Ectodermal cell (in vitro differentiated cells): ENCODE measurements around the gene CENPM.

ENCODE experiments used
- H3K27ac ChIP-seq: 2 replicates; pipeline ENCODE4 v1.7.0; 2013; ENCODE audit warnings: mild to moderate bottlenecking, low read depth, low read length; ENCODE audit not compliant: insufficient read depth, poor library complexity, severe bottlenecking
- H3K27me3 ChIP-seq: 2 replicates; pipeline ENCODE4 v1.7.0; 2013; ENCODE audit warnings: mild to moderate bottlenecking, low read length; ENCODE audit not compliant: insufficient read depth, control insufficient read depth, poor library complexity, severe bottlenecking
- H3K36me3 ChIP-seq: one replicate; pipeline ENCODE4 v1.7.0; 2013; ENCODE audit warnings: low read length; ENCODE audit not compliant: control insufficient read depth, insufficient read depth
- H3K4me1 ChIP-seq: one replicate; pipeline ENCODE4 v1.7.0; 2013; ENCODE audit warnings: low read length; ENCODE audit not compliant: control insufficient read depth, insufficient read depth
- H3K4me3 ChIP-seq: 2 replicates; pipeline ENCODE4 v1.7.0; 2013; ENCODE audit warnings: low read depth, low read length, control low read depth; ENCODE audit not compliant: insufficient read depth
- H3K9me3 ChIP-seq: 2 replicates; pipeline ENCODE4 v1.7.0; 2013; ENCODE audit warnings: mild to moderate bottlenecking, low read length, moderate library complexity; ENCODE audit not compliant: control insufficient read depth
- WGBS, 2 experiments: methylation state at CpG; one replicate each; pipeline ENCODE4 v1.1.7; 2013; ENCODE audit warnings: missing lambda C conversion rate in 2 of 2; 5-methylcytosine and 5-hydroxymethylcytosine counted together

Gene CENPM

DNA sequence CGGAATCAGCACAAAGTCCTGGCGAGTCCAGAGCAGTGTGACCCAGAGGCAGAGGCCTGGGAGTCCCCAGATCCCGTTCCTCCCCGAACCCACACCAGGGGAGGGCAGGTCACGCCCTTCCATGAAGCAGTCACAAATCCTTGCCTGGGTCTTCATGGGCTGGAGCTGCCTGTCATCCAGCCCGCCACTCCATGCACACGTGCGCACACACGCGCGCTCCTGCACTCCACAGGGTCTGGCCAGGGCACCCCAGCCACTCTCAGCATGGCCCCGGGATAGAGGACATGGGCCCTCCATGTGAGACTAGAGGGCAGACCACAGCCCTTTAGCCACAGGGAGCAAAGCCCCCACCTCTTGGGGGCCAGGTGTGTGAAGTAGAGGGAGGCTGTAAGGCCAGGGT is 14.6 kb downstream of the CENPM start:
- no peaks in the 10 kb centered on the region for H3K36me3 ChIP-seq
- no peak overlapping the region for H3K27ac ChIP-seq
- H3K27me3 ChIP-seq, result peaks cover under 1% of the 10 kb centered on the region
- no peak overlapping the region for H3K4me3 ChIP-seq
- H3K9me3 ChIP-seq, result no peaks in the 10 kb centered on the region
- H3K4me1 ChIP-seq, result peaks cover 13% of the 10 kb centered on the region
- WGBS, 2 experiments, result 95 to 96% methylated on average over 12 of the region's 12 CpGs

DNA sequence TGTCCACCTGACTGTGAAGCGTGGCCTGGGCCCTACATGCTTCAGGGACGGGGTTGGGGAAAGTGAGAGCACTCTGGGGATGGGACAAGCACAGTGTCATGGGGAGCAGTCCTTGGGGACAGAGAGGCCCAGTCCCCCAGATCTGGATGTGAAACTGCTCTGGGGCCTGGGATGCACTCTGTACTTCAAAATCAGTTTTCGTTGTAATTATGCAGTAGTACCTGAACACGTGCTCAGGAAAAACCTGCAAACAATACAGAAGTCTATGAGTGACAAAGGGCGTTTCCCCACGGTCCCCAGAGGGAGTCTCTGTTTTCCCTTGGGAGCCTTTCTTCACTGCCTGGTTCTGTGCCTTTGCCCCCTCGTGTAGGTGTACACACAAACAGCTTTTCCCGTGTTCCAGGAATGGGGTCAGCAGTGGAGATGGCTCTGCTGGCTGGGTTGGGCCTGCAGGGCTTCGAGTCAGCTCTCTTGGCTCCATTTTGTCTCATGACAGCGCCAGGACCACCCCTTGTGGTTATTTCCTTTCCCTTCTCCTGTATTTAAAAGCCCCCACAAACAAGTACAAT is 15.2 kb downstream of the CENPM start:
- Histone ChIP-seq H3K27me3 (peaks cover 6% of the 10 kb centered on the region), H3K4me1 (peaks cover 13% of the 10 kb centered on the region), H3K4me3 (no peak overlapping the region), H3K9me3 (no peaks in the 10 kb centered on the region), H3K27ac (no peak overlapping the region), H3K36me3 (no peaks in the 10 kb centered on the region)
- 88 to 91% methylated on average over 10 of the region's 10 CpGs for WGBS, 2 experiments

DNA sequence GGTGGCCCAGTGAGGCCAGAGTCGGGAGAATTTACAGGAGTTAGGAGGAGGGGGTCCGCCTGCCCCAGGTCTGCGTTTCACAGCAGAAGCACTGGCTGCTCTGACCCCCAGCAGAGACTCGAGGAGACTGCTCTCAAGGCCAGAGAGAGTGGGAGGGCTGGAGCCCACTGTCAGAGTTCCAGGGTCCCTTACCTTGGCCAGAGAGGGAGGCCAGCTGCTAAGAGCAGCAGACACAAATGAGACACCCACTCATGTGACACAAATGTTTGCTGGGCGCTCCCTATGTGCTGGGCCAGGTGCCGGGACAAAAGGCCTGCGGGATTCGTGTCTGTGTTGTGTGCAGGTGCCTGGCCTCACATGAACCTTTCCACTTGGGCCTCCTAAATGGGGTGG is 17.5 kb downstream of the CENPM start:
- no peak overlapping the region for H3K27ac ChIP-seq
- peaks cover 21% of the 10 kb centered on the region for H3K4me1 ChIP-seq
- H3K9me3 ChIP-seq, result no peaks in the 10 kb centered on the region
- no peaks in the 10 kb centered on the region for H3K36me3 ChIP-seq
- H3K27me3 ChIP-seq, result peaks cover 30% of the 10 kb centered on the region
- 80% methylated on average over 8 of the region's 8 CpGs for WGBS, 2 experiments
- no peak overlapping the region for H3K4me3 ChIP-seq

DNA sequence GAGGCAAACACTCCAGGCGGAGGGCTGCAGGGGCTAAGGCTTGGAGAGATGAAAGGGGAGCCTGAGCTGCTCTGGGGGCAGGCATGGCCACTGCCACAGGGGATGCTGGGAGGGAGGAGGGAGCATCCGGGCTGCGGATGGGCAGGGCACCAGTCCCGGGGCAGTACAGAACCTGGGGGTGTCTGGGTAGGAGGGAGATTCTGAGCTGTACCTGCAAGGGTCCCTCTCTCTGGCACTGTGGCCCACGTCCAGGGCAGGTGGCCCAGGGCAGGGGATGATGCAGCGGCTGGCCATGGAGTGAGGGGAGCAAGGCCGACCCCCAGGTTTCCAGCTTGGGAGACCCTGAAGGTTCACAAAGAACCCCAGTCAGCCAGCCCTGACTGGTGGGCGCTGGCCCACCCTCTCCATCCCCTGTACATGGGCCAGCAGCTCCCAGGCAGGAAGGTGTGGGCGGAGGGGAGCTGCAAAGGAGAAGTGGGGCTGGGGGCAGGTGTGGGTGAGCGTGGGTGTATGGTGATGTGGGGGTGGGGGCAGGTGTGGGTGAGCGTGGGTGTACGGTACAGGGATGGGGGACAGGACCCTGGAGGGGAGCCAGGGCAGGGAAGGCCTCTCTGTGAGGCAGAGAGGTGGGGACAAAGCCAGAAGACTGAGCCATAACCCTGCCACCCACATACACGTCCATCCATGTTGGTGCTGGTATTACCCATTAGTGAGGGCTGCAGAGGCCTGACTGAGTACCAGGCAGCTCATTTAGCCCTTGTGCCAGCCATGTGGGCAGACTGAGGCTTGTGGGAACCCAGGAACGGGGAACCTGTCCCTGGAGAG is 18.1 kb downstream of the CENPM start:
- Histone ChIP-seq H3K9me3 (no peaks in the 10 kb centered on the region), H3K36me3 (no peaks in the 10 kb centered on the region), H3K27me3 (peaks cover 35% of the 10 kb centered on the region), H3K27ac (no peak overlapping the region), H3K4me1 (peaks cover 21% of the 10 kb centered on the region), H3K4me3 (no peak overlapping the region)
- 76 to 79% methylated on average over 14 of the region's 14 CpGs for WGBS, 2 experiments

DNA sequence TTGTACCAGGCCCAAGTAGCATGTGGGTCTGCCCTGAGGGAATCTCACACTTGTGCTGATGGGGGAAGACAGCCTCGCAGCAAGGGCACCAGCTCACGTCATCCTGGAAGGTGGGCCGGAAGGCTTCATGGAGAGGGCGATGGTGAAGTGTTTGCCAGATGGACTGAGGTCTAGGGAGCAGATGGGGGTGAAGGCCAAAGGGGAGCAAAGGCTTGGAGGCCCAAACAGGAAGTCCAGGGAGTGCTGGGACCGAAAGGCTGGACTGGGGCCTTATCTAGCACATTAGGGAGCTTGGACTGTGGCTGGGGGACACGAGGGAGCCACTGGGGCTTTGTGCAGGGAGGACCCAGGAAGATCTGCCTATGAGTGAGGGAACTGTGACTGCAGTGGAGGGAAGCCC is 19.1 kb downstream of the CENPM start:
- Histone ChIP-seq H3K27me3 (peaks cover 45% of the 10 kb centered on the region), H3K36me3 (no peaks in the 10 kb centered on the region), H3K27ac (no peak overlapping the region), H3K4me1 (peaks cover 21% of the 10 kb centered on the region), H3K9me3 (no peaks in the 10 kb centered on the region), H3K4me3 (no peak overlapping the region)
- 71 to 77% methylated on average over 6 of the region's 6 CpGs for WGBS, 2 experiments

DNA sequence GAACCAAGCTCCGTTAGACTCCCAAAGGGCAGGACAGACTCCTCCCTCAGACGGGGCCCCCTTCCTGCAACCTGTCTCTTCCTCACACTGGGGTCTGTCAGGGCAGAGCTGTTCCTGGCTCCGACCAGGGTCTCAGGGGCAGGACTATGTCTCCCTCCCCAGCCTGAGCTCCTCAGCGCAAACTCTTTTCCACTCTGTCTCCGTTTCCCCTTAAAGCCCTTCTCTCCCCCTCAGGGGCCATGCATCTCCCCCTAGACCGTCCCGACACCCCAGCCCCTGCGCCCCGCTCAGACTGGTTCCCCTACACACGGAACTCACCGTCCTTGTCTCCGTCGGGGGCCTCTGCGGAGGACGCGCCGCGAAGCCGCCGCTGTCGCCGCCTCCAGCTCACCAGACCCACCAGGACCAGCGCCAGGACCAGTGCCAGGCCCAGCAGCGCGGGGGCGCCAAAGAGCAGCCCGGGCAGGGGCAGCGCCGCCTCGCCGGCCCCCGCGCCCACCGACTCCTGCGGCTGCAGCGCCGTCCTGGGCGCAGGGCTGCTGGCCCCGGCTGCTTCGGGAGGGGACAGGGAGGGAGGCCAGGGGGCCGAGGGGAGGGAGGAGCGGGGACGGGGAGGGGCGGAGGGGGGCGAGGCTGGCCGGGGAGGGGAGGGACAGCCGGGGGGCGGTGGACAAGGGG is 21.0 kb downstream of the CENPM start:
- Histone ChIP-seq H3K9me3 (no peaks in the 10 kb centered on the region), H3K36me3 (no peaks in the 10 kb centered on the region), H3K4me1 (peaks cover 15% of the 10 kb centered on the region), H3K27me3 (peaks cover 56% of the 10 kb centered on the region), H3K4me3 (peak overlapping the region; percentile 6), H3K27ac (no peak overlapping the region)
- WGBS, 2 experiments, result 5 to 6% methylated on average over 44 to 48 of the region's 48 CpGs

DNA sequence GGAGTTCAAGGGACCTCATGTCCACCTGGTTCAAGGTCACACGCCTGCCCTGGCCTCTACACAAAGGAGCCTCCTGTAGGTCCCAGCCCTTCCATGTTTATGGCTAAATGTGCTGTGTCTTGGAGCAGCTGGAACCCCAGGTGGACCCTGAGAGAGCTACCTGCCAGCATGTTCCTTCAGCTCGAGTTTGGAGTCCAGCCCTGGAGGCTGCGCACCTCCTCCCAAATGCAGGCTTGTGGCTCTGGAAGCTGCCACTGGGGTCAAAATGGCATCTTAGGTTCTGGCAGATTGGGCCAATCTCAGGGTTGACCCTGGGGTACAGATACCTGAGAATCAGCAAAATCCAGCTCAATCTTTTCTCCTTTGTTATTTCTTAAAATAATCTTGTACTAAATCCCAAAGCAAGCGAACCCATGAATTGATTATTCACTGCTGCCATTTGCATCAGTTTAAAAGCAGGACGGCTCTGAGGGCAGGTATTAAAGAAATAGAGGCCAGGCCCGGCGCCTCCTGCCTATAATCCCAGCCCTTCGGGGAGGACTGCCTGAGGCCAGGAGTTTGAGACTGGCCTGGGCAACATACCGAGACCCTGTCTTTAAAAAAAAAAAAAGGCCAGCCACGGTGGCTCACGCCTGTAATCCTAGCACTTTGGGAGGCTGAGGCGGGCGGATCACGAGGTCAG is 23.2 kb downstream of the CENPM start:
- H3K27ac ChIP-seq, result no peak overlapping the region
- peaks cover 15% of the 10 kb centered on the region for H3K4me1 ChIP-seq
- no peak overlapping the region for H3K4me3 ChIP-seq
- H3K36me3 ChIP-seq, result no peaks in the 10 kb centered on the region
- WGBS, 2 experiments, result 88 to 89% methylated on average over 14 of the region's 14 CpGs
- H3K27me3 ChIP-seq, result peaks cover 78% of the 10 kb centered on the region
- no peaks in the 10 kb centered on the region for H3K9me3 ChIP-seq

DNA sequence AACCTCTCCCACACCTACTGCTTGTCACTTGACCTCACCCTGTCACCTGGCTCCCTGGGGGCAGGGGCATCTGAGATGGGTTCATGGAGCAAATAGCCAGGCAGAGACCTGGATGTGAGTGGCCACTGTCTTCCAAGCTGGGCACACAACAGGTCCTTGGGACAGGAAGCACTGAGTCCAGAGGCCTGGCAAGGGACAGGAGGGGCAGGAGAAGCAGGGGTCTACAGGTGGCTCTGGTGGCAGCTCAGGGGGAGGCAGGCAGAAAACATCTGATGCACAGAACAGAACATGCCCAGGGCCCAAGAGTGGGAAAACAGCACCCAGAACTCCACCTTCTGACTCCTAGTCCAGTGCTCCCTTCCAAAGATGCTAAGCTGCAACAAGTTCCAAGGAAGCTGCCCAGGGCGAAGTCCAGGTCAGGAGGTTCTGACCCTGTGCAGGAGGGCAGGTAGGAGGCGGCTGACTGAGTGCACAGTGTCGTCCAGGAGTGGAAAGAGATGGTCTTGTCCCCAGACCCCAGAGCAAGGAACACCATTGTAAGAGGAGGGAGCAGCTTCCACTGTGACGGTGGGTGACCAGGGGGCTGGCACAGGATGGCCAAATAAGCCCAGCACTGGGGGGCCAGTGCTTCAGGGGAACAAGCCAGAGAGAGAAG is 23.9 kb downstream of the CENPM start:
- 91 to 94% methylated on average over 4 of the region's 4 CpGs for WGBS, 2 experiments

DNA sequence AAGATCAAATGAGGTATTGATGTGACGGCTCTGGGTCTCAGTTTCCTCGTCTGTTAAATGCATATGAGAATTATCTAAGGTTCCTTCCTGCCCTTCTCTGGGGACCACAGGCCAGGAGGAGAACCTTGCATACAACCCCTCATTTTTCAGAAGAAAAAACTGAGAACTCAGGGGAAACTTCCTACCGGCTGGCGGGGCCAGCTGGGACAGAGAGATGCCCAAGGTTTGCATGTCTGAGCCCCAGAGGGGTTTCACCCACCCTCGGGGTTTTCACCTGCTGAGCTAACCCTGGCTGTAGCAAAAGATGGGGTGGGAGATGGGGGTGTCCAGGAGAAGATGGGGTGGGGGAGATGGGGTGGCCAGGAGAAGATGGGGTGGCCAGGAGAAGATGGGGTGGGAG is 24.6 kb downstream of the CENPM start:
- H3K36me3 ChIP-seq, result no peaks in the 10 kb centered on the region
- H3K4me3 ChIP-seq, result no peak overlapping the region
- peaks cover 9% of the 10 kb centered on the region for H3K4me1 ChIP-seq
- WGBS, 2 experiments, result 84 to 93% methylated on average over 5 of the region's 5 CpGs
- H3K27me3 ChIP-seq, result peaks cover 91% of the 10 kb centered on the region
- no peaks in the 10 kb centered on the region for H3K9me3 ChIP-seq
- H3K27ac ChIP-seq, result no peak overlapping the region

More for the DNA sequence above, 23.9 kb downstream of the CENPM start:
- peaks cover 84% of the 10 kb centered on the region for H3K27me3 ChIP-seq
- H3K36me3 ChIP-seq, result no peaks in the 10 kb centered on the region
- no peak overlapping the region for H3K4me3 ChIP-seq
- H3K4me1 ChIP-seq, result peaks cover 10% of the 10 kb centered on the region
- H3K27ac ChIP-seq, result no peak overlapping the region
- H3K9me3 ChIP-seq, result no peaks in the 10 kb centered on the region
